Measurements from ENCODE around the gene MED20.

DNA sequence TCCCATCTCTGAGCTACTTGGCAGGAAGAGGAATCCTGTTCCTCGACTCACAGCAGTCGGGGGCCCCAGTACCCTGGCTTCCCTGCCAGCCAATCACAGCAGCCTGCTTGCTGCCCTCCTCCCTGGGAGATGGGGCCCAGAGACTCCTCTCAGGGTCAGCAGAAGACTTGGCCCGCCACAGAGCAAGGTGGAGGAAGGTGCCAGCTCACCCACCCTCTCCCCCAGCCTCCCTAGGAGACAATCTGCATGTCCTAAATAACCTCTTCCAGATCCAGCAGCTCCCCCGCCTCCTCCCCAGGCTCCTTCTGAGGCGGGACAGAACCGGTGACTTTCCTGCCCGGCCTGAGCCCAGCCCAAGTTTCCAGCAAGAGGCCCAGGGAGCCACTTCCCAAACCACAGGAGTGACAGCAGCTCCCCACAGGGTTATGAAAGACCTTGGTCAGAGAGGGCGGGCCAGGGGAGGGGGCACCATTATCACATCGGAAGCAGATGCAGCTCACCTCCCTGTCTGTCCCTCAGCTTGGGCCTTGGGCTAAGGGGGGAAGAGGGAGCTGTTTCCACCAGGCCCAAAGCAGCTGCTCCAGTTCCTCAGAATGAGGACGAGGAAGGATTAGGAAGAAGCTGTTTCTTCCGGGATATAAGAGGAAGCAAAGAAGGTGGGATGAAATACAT is 18.4 kb upstream of the MED20 start:
- TF ChIP-seq, protein P1, sequence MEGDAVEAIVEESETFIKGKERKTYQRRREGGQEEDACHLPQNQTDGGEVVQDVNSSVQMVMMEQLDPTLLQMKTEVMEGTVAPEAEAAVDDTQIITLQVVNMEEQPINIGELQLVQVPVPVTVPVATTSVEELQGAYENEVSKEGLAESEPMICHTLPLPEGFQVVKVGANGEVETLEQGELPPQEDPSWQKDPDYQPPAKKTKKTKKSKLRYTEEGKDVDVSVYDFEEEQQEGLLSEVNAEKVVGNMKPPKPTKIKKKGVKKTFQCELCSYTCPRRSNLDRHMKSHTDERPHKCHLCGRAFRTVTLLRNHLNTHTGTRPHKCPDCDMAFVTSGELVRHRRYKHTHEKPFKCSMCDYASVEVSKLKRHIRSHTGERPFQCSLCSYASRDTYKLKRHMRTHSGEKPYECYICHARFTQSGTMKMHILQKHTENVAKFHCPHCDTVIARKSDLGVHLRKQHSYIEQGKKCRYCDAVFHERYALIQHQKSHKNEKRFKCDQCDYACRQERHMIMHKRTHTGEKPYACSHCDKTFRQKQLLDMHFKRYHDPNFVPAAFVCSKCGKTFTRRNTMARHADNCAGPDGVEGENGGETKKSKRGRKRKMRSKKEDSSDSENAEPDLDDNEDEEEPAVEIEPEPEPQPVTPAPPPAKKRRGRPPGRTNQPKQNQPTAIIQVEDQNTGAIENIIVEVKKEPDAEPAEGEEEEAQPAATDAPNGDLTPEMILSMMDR (IDR thresholded peaks at IDR 0.05; ENCODE audit: insufficient read depth, low read depth, low read length), result no peak
- no peak for TF ChIP-seq EZH2 (IDR thresholded peaks at IDR 0.05; ENCODE audit: insufficient read depth, low read length)

Data from astrocyte (in vitro differentiated cells and primary cell).